ENCODE measurements around the gene NAXD.
A peak's percentile ranks its signal among the peaks of the same experiment; 100 is the strongest.
"Not testable (repeated sequence)": the region's sequence is repeated elsewhere in the genome, so short reads cannot be mapped to it uniquely, and the experiment has no call there.

Gene NAXD

DNA sequence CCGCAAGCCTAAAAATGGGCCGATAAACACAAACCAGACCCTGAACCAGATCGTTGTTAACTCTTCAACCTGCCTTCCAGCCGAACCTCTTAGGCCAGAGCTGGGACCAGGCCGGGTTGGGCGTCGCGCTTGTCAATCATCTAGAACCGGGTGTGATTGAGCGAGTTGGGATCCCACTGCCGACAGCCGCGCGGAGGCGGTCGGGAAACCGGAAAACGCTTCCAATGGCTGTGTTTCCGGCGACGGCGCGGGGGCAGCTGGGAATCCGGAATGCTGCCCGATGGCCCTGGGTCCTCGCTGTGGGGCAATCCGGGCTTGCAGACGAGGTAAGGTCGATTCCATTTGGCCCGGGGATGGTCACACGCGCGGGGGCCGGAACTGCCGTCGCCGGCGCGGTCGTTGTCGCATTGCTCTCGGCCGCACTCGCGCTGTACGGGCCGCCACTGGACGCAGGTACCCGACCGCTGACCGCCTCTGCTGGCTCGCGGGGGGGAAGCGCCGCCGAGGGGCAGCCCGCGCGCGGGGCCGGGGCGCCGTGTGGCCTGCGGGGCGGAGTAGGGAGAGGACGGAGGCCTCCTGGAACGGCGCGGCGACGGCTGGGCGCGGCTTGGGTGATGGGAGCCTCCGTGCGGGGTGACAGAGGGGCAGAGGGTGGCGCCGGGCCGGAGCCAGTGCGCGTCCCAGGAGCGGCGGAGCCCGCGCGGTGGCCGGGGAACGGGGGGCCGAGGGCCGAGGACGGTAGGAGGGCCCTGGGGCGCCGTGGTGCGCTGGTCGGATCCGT is at the start of gene NAXD:
TSS of gene NAXD (plus strand) at position 224 of the 781 bp plus-strand sequence. CDS start at position 281, 57 bp downstream.
- peak; percentile 98 for DNase-seq

- no peak for DNase-seq
These were observed 49.2 kb upstream of the NAXD start for GRCh38 chr13:110566171-110566570.

DNA sequence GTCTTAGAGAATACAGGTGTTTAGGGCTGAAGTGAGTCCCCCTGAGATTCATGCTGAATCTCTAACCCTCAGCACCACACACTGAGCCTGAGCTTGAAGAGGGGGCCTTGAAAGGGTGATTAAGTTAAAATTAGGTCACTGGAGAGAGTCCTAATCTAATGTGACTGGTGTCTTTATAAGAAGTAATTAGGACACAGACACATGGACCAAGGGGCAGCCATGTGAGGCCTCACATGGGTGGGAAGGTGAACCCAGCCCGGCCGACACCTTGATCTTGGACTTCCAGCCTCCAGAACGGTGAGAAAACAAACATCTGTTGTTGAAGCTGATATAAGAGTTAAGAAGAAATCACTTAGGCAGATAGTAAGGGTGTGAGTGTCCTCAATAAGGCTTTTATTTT is 46.7 kb upstream of the NAXD start:
- no peak for DNase-seq

DNA sequence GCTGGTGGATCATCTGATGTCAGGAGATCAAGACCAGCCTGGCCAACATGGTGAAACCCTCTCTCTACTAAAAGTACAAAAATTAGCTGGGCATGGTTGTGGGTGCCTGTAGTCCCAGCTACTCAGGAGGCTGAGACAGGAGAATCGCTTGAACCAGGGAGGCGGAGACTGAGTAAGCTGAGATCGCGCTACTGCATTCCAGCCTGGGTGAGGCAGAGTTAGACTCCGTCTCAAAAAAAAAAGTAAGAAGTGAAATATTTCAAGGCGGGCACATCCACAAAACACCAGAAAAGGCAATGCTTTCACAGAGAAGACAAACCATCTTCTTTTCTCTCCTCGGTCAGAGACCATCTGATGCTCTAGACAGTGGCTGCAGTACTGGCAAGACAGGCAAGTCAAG is 45.4 kb upstream of the NAXD start:
- not testable (repeated sequence) for DNase-seq

GRCh38 chr13:110570886-110571285 is 44.5 kb upstream of the NAXD start:
- DNase-seq = no peak

- DNase-seq = no peak
These were observed 43.2 kb upstream of the NAXD start for GRCh38 chr13:110571896-110572777.

GRCh38 chr13:110572778-110573118 is 42.6 kb upstream of the NAXD start:
- DNase-seq = no peak

DNA sequence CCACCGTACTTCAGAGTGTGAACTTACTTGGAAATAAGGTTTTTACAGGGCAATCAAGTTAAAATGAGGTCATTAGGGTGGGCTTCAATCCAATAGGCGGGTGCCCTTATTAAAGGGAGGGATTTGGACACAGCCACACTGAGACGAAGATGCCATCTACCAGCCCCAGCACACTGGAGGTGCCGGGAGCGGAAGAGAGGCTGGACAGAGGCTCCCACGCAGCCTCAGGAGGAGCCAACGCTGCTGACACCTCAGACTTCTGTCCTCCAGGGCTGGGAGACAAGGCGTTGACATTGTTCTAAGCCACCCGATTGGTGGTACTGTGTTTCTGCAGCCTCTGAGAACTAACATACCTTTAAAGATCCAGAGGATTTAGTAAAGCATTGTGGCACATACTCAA is 41.2 kb upstream of the NAXD start:
- no peak for DNase-seq

DNA sequence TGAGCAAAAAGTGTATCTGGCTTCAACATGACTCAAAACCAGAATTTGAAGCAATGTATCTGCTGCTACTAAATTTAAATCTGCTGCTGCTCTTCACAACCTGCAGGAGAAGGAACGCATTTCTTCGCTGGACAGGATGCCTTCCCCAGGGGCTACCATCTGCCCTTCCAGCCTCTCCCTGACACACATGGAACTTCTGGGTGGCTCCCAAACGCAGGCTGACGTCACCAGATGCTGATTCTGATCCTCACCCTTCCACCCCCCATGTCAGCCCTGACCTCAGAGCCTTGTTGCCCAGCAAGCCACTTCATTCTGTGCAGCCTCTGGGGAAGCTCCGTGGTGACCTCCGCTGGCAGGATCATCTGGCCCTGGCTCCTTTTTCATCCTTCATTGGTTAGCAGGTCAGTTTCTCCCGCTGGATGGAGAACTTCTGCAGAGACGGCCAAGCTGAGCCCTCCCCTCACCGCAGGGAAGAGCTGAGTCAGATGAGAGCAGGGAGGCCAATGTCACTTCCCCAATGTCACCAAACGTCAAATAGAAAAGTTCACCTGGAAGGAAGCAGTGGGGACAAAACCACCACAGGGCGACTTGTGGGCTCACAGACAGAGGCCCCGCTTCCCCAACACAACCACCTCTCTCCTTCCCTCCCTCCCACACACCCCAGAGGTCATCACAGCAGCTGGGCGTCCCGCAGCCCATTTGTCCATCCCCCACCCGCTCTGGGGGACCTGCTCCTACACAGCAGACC is 39.8 kb upstream of the NAXD start:
- DNase-seq = no peak

DNA sequence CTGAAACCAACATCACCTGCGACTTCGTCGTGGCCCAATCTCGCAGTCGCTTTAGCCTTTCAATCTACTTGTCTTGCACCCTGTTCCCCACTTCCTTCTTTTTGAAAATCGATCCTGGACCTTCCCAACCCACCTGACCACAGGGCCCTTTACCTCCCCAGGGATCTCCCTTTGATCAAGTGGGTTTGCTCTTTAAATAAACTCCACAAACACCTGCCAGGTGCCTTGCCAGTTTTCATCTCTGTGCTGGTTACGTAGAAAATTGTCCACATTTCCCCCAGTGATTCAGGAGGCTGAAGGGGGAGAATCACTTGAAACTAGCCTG is 39.3 kb upstream of the NAXD start:
- DNase-seq = no peak

GRCh38 chr13:110576736-110577476 is 38.4 kb upstream of the NAXD start:
- no peak for DNase-seq

DNA sequence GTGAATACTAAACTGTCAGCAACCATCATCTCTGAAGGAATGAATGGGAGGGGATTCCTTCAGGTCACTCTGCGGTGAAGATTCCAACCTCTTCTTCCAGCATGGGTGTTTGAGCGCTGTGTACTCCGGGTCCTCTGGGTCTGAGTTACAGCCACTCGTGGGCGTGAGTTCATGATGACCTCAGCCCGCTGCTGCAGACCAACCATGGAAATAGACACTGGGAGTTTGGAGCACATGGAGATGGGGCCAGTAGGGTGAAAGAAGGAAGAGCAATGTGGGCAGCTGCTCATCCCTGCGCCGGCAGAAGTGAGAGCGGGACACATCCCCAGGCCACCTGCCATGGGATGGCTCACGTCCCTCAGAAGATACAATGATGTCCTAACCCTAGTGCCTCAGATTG is 37.0 kb upstream of the NAXD start:
- DNase-seq = no peak

DNA sequence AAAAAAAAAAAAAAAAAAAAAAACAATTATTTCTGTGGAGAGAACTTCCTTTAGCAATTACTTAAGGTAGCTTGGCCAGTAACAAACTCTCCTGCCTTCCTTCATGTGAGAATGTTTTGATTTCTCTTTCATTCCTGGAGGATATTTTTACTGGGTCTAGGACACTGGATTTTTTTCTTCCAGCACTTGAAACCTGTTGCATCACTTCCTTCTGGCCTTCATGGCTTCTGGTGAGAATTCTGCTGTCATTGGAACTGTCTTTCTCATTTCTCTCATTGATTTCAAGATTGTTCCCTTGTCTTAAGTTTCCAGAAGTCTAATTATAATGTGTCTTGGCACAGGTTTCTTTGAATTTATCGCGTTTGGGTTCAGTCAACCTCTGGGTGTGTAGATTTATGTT is 34.5 kb upstream of the NAXD start:
- no peak for DNase-seq

DNA sequence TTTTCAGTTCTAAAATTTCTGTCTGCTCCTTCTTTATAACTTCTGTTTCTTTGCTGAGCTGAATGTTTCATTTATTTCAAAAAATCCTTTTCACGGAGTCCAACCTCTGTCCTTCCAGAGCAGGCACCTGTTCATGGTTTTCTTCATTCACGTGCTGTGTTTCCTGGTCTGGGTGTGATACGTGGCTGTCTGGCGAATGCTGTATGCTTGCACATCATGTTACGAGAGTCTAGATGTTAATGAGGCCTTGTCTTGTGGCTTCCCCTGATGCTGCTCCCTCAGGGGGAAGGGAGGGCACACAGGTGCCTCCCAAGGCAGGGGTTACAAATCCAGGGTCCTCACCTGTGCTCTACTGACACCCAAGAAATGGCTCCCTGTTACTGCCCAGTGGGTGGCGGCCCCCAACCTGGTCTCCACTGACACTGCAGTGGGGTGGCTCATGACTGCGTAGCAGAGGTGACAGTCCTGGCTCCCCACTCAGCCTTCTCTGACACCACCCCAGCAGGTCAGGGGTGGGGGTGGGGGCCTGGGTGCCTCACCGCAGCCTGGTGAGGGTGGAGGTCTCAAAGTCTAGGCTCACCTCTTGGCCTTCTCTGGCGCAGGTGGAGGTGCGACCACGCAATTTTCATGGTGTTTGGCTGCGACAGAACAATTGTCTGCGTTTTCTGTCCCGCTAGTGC is 33.7 kb upstream of the NAXD start:
- DNase-seq = no peak

DNA sequence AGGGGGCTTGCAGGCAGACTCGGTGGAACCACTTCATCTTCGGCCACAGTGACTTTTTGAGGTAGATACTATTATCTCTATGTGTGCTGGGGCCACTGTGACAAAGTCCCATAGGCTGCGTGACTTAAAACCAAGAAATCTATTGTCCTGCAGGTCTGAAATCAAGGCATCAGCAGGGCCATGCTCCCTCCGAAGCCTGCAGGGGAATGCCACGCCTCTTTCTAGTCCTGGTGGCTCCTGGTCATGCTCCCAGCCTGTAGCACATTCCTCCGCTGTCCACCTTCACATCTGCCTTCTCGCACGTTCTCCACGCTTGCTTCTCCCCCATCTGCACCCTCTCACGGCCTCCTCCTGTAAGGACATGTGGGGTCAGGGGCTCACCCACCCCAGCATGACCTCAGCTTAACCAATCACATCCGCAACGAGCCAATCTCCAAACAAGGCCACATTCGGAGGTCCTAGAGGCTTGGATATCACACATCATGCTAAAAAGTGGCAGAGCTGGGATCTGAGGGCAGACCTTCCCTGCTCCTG is 32.9 kb upstream of the NAXD start:
- no peak for DNase-seq

DNA sequence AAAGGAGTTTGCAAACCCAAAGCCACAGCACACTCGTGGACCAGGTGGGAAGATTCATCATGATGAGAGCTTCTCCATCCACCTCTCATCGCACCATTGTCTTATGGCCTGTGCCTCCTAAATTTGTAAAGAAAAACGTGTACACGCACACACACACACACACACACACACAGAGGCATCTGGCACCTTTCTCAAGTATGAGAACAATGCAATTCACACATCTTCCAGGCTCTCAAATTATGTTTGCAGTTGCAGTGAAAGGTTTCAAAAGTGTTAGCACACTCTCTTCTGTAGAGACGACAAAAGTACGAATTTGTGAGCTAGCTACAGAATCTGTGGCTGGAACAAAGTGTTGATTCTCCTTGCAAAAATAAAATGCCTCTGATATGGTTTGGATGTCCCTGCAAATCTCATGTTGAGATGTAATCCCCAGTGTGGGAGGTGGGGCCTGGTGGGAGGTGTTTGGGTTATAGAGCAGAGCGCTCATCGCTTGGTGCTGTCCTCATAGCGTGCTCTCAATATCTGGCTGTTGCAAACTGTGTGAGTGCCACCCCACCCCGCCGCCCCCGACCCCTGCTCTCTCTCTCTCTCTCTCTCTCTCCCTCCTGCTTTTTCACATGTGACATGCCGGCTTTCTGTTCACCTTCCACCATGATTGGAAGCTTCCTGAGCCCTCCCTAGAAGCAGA is 32.0 kb upstream of the NAXD start:
- no peak for DNase-seq

GRCh38 chr13:110589793-110590390 is 25.5 kb upstream of the NAXD start:
- no peak for DNase-seq

DNA sequence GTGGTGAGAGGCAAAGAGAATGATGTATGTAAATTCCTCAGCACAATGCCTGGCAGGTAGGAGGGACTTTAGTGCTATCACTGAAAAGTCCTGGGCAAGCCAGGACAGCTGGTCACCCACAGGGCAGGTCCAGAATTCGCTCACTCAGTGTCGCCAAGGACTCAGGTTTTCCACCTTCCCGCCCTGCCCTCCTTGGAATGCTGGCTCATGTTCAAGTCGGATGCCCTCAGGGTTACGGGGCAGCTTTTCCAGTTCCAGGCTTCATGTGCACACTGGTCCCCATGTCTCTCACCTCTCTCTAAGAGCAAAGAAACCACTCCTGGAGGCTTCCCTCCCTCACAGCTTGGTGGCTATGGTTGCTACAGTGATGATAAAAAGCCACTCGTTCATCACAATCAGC is 24.8 kb upstream of the NAXD start:
- no peak for DNase-seq

DNA sequence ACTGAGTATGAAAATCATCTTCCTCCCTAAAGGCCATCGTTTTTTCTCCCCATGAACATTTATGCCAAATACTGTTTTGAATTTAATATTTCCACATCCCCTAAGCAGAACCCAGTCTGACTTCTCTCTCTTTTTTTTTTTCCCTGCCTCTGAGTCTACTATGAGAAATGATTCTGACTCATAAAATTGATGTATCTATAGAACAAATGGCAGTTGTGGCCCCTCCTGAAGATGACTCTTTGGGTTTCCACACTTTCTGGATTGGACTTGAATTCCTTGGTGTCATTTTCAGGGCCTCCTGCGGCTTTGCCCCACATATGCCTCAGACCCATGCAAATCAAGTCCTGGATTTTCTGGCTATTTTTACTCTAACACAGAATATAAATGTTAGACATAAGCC is 22.7 kb upstream of the NAXD start:
- no peak for DNase-seq

GRCh38 chr13:110593430-110594130 is 21.8 kb upstream of the NAXD start:
- DNase-seq = no peak

Measured in NCI-H226 (cell line).